HUES64 (cell line): ENCODE results near the gene CSRP2.

Experiments used
- H3K27ac ChIP-seq: 2 replicates; pipeline ENCODE4 v1.7.0; 2013; ENCODE audit warnings: low read depth, low read length, inconsistent platforms
- H3K27me3 ChIP-seq: 2 replicates; pipeline ENCODE4 v1.6.1; 2013; ENCODE audit warnings: mild to moderate bottlenecking, low read length; ENCODE audit not compliant: insufficient read depth
- H3K36me3 ChIP-seq: 2 replicates; pipeline ENCODE4 v1.6.1; 2013; ENCODE audit warnings: mild to moderate bottlenecking, low read length; ENCODE audit not compliant: insufficient read depth
- H3K4me1 ChIP-seq: 2 replicates; pipeline ENCODE4 v1.6.1; 2013; ENCODE audit warnings: mild to moderate bottlenecking, low read length, moderate library complexity; ENCODE audit not compliant: insufficient read depth
- H3K4me3 ChIP-seq: 2 replicates; pipeline ENCODE4 v1.5.1; 2013; ENCODE audit warnings: mild to moderate bottlenecking, low read length, moderate library complexity
- H3K9ac ChIP-seq: 2 replicates; pipeline ENCODE4 v1.6.1; 2013; ENCODE audit warnings: mild to moderate bottlenecking, low read depth, low read length
- H3K9me3 ChIP-seq: 2 replicates; pipeline ENCODE4 v1.6.1; 2013; ENCODE audit warnings: low read depth, low read length; ENCODE audit not compliant: insufficient read depth
- WGBS: fragments of 150-250, 120-280 bp; methylation state at CpG from one replicate; pipeline ENCODE4 v1.1.7; 2013; ENCODE audit warnings: missing lambda C conversion rate; 5-methylcytosine and 5-hydroxymethylcytosine counted together

CSRP2 gene

GRCh38 chr12:76874491-76875190, 4.2 kb downstream of the CSRP2 start:
- Histone ChIP-seq H3K27ac (no peak overlapping the region), H3K9me3 (no peaks in the 10 kb centered on the region), H3K4me3 (no peak overlapping the region), H3K9ac (no peak overlapping the region), H3K27me3 (no peaks in the 10 kb centered on the region), H3K36me3 (0 out of 2 replicates have a peak, but pooled peaks cover under 1% of the 10 kb centered on the region), H3K4me1 (peaks cover 39% of the 10 kb centered on the region)
- WGBS: 75% methylated on average over 11 of the region's 11 CpGs

- Histone ChIP-seq H3K9me3 (no peaks in the 10 kb centered on the region), H3K27me3 (no peaks in the 10 kb centered on the region), H3K36me3 (peaks cover 4% of the 10 kb centered on the region; the same call in 1 of the 2 replicates), H3K27ac (no peak overlapping the region), H3K9ac (no peak overlapping the region), H3K4me3 (no peak overlapping the region), H3K4me1 (peaks cover 39% of the 10 kb centered on the region)
- WGBS: 89% methylated on average over 3 of the region's 3 CpGs
Measured at GRCh38 chr12:76874027-76874426, 4.8 kb downstream of the CSRP2 start.

- WGBS: 42% methylated on average over 5 of the region's 5 CpGs
- no peak overlapping the region for H3K9ac ChIP-seq
- no peak overlapping the region for H3K4me3 ChIP-seq
- peaks cover 36% of the 10 kb centered on the region for H3K4me1 ChIP-seq
- peak overlapping the region; percentile 37; the same call in 1 of the 2 replicates for H3K27ac ChIP-seq
- no peaks in the 10 kb centered on the region for H3K9me3 ChIP-seq
- H3K36me3 ChIP-seq: peaks cover 12% of the 10 kb centered on the region
- no peaks in the 10 kb centered on the region for H3K27me3 ChIP-seq
Measured at GRCh38 chr12:76872415-76872814, 6.4 kb downstream of the CSRP2 start.

- 95% methylated on average over 3 of the region's 3 CpGs for WGBS
Measured at GRCh38 chr12:76871742-76872141, 7.1 kb downstream of the CSRP2 start.

GRCh38 chr12:76871082-76871481, 7.7 kb downstream of the CSRP2 start:
- no peaks in the 10 kb centered on the region for H3K27me3 ChIP-seq
- peaks cover 13% of the 10 kb centered on the region for H3K36me3 ChIP-seq
- H3K4me1 ChIP-seq: peaks cover 38% of the 10 kb centered on the region
- no peak overlapping the region for H3K4me3 ChIP-seq
- no peaks in the 10 kb centered on the region for H3K9me3 ChIP-seq
- H3K9ac ChIP-seq: no peak overlapping the region
- 100% methylated on average over 2 of the region's 2 CpGs for WGBS
- no peak overlapping the region for H3K27ac ChIP-seq

More at GRCh38 chr12:76871742-76872141, 7.1 kb downstream of the CSRP2 start:
- no peaks in the 10 kb centered on the region for H3K9me3 ChIP-seq
- no peaks in the 10 kb centered on the region for H3K27me3 ChIP-seq
- H3K9ac ChIP-seq: no peak overlapping the region
- no peak overlapping the region; the same call in 1 of the 2 replicates for H3K4me3 ChIP-seq
- H3K36me3 ChIP-seq: peaks cover 13% of the 10 kb centered on the region
- peak overlapping the region; percentile 18; the same call in 1 of the 2 replicates for H3K27ac ChIP-seq
- H3K4me1 ChIP-seq: peaks cover 32% of the 10 kb centered on the region

- Histone ChIP-seq H3K36me3 (peaks cover 39% of the 10 kb centered on the region), H3K27me3 (no peaks in the 10 kb centered on the region), H3K27ac (peak overlapping the region; percentile 58; the same call in 1 of the 2 replicates), H3K4me1 (peaks cover 42% of the 10 kb centered on the region), H3K4me3 (no peak overlapping the region), H3K9ac (peak overlapping the region; percentile 58; the same call in 1 of the 2 replicates), H3K9me3 (no peaks in the 10 kb centered on the region)
- 92% methylated on average over 8 of the region's 8 CpGs for WGBS
Measured at GRCh38 chr12:76866726-76867125, 12.1 kb downstream of the CSRP2 start.

- no peak overlapping the region for H3K4me3 ChIP-seq
- H3K36me3 ChIP-seq: peaks cover 44% of the 10 kb centered on the region
- H3K27me3 ChIP-seq: no peaks in the 10 kb centered on the region
- H3K27ac ChIP-seq: peak overlapping the region; percentile 58; the same call in 1 of the 2 replicates
- 70% methylated on average over 8 of the region's 8 CpGs for WGBS
- peaks cover 41% of the 10 kb centered on the region for H3K4me1 ChIP-seq
- H3K9ac ChIP-seq: peak overlapping the region; percentile 58; the same call in 1 of the 2 replicates
- no peaks in the 10 kb centered on the region for H3K9me3 ChIP-seq
Measured at GRCh38 chr12:76866151-76866567, 12.7 kb downstream of the CSRP2 start.

GRCh38 chr12:76864791-76865400, 13.9 kb downstream of the CSRP2 start:
- Histone ChIP-seq H3K27ac (peak overlapping the region; percentile 23; the same call in 1 of the 2 replicates), H3K4me3 (no peak overlapping the region), H3K36me3 (peaks cover 56% of the 10 kb centered on the region), H3K9ac (no peak overlapping the region), H3K4me1 (peaks cover 45% of the 10 kb centered on the region), H3K27me3 (no peaks in the 10 kb centered on the region), H3K9me3 (no peaks in the 10 kb centered on the region)
- 82% methylated on average over 1 of the region's 2 CpGs for WGBS

- peaks cover 63% of the 10 kb centered on the region for H3K36me3 ChIP-seq
- peak overlapping the region; percentile 7 for H3K27ac ChIP-seq
- no peak overlapping the region for H3K4me3 ChIP-seq
- no peaks in the 10 kb centered on the region for H3K27me3 ChIP-seq
- no peaks in the 10 kb centered on the region for H3K9me3 ChIP-seq
- H3K4me1 ChIP-seq: peaks cover 41% of the 10 kb centered on the region
- 55% methylated on average over 4 of the region's 4 CpGs for WGBS
- no peak overlapping the region for H3K9ac ChIP-seq
Measured at GRCh38 chr12:76863837-76864236, 15.0 kb downstream of the CSRP2 start.

GRCh38 chr12:76863005-76863670, 15.7 kb downstream of the CSRP2 start:
- Histone ChIP-seq H3K27ac (peak overlapping the region; percentile 7; the same call in 1 of the 2 replicates), H3K4me1 (peaks cover 41% of the 10 kb centered on the region), H3K4me3 (no peak overlapping the region), H3K9ac (no peak overlapping the region), H3K9me3 (no peaks in the 10 kb centered on the region), H3K27me3 (no peaks in the 10 kb centered on the region), H3K36me3 (peaks cover 68% of the 10 kb centered on the region)
- 93% methylated on average over 12 of the region's 12 CpGs for WGBS

GRCh38 chr12:76860256-76860655, 18.6 kb downstream of the CSRP2 start:
- no peaks in the 10 kb centered on the region for H3K27me3 ChIP-seq
- 81% methylated on average over 2 of the region's 3 CpGs for WGBS
- H3K27ac ChIP-seq: no peak overlapping the region; the same call in 1 of the 2 replicates
- H3K9ac ChIP-seq: no peak overlapping the region
- peaks cover 24% of the 10 kb centered on the region for H3K4me1 ChIP-seq
- H3K36me3 ChIP-seq: peaks cover 80% of the 10 kb centered on the region
- H3K9me3 ChIP-seq: no peaks in the 10 kb centered on the region
- H3K4me3 ChIP-seq: no peak overlapping the region
